ENCODE data around the gene CCNY. TPM values are rescaled to one million over a fixed set of nuclear protein-coding genes. Genes with fewer than 3 reads are reported as not detected.

Gene CCNY
- total and polyA plus RNA-seq, 8 donors, result 5.8 to 99.6 (median 37.7) TPM

DNA sequence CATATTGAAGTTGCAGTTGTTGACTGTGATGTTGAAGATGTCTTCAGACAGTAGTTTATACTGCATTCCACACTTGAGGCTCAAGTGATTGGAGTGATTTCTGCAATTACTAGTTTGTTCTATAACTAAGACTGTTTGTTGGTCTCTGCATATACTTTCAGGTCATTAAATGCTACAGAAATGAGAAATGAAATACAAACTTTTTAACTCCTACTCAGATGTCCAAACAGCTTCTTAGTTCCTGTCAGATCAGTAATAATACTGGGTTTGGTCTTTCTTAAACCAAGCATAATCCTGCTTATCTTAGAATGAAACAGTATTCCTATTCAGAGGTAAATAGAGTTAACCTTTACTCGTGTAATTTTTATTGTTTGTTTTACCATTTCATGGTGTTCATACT, 115.9 kb downstream of the CCNY start:
- peak overlapping the region in 2 of 5 donors; percentile 80 to 81 for H3K27ac ChIP-seq

DNA sequence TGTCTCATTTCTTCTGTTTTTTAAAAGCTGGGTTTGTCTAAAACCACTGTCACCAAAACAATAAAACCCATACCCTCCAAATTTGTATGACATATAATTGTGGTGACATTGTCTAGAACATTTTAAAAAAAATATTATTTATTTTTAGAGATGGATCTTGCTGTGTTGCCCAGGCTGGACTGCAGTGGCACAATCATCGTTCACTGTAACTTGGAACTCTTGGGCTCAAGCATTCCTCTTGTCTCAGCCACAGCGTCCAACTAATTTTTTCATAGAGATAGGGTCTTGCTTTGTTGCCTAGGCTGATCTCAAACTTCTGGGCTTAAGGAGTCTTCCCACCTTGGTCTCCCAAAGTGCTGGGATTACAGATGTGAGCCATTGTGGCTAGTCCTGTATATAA, 116.5 kb downstream of the CCNY start:
- WGBS, 5 donors, result 89 to 96% (median 94%) methylated on average over 2 of the region's 2 CpGs

More for the DNA sequence above, 115.9 kb downstream of the CCNY start:
- TF ChIP-seq POLR2A (IDR thresholded peaks at IDR 0.05) (no peak), EP300 (IDR thresholded peaks at IDR 0.05) (no peak), POLR2AphosphoS5 (IDR thresholded peaks at IDR 0.05) (no peak)
- TF ChIP-seq, protein P1, sequence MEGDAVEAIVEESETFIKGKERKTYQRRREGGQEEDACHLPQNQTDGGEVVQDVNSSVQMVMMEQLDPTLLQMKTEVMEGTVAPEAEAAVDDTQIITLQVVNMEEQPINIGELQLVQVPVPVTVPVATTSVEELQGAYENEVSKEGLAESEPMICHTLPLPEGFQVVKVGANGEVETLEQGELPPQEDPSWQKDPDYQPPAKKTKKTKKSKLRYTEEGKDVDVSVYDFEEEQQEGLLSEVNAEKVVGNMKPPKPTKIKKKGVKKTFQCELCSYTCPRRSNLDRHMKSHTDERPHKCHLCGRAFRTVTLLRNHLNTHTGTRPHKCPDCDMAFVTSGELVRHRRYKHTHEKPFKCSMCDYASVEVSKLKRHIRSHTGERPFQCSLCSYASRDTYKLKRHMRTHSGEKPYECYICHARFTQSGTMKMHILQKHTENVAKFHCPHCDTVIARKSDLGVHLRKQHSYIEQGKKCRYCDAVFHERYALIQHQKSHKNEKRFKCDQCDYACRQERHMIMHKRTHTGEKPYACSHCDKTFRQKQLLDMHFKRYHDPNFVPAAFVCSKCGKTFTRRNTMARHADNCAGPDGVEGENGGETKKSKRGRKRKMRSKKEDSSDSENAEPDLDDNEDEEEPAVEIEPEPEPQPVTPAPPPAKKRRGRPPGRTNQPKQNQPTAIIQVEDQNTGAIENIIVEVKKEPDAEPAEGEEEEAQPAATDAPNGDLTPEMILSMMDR (IDR thresholded peaks at IDR 0.05), result no peak
- Histone ChIP-seq H3K4me1 (peaks cover 59 to 90% (median 77%) of the 10 kb centered on the region in 4 donors), H3K4me3 (no peak overlapping the region), H3K27me3 (no peaks in the 10 kb centered on the region), H3K9me3 (no peaks in the 10 kb centered on the region), H3K36me3 (no peaks in the 10 kb centered on the region)
- no peak for DNase-seq
- 13 to 36% (median 25%) methylated on average over 1 of the region's 1 CpG for WGBS, 5 donors
- intact Hi-C loops (cut with DNase I; ENCODE audit: low total_unique reads), result no loop called here

DNA sequence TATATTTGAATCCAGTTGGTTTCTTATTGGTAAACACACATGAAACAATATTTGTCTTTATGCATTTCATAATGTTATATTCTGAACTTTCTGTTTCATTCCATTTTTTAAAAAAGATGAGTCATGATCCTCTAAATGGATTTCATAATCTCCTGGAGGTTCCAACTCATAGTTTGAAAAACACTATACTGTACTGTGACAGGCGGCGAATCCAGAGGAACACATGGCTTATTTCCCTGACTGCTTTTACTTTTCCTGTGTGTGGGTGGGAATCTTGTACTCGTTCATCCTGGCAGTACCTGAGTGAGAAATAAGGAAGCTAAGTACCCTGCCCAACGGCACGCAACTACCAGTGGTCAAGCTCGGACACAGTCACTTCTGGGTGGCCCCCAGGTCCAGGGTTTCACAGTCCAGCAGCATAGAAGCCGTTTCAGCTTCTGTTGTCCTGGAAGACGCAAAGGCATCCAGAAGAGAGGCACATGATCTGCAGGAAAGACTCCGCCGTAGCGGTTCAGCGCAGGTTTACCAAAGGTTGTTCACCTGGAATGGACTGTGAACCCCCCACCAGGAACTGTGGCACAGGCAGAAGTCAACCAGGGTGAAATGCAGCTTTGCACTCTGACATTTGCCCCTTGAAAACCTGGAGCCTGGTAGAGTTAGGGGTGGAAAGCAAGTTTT, 117.7 kb downstream of the CCNY start:
- DNase-seq, result peak in 1 of 2 donors; percentile 39
- peak overlapping the region in 1 of 4 donors; percentile 10 for H3K4me3 ChIP-seq
- 66 to 85% (median 80%) methylated on average over 12 of the region's 12 CpGs for WGBS, 5 donors

More for the DNA sequence above, 116.5 kb downstream of the CCNY start:
- no peak for TF ChIP-seq POLR2A (IDR thresholded peaks at IDR 0.05)
- TF ChIP-seq, protein P1 (IDR thresholded peaks at IDR 0.05), result no peak
- TF ChIP-seq EP300 (IDR thresholded peaks at IDR 0.05), result no peak
- TF ChIP-seq POLR2AphosphoS5 (IDR thresholded peaks at IDR 0.05), result no peak
- intact Hi-C loops (cut with DNase I; ENCODE audit: low total_unique reads), result no loop called here
- Histone ChIP-seq H3K36me3 (no peaks in the 10 kb centered on the region), H3K27me3 (no peaks in the 10 kb centered on the region), H3K27ac (no peak overlapping the region), H3K9me3 (no peaks in the 10 kb centered on the region), H3K4me1 (peaks cover 52 to 88% (median 72%) of the 10 kb centered on the region in 4 donors), H3K4me3 (no peak overlapping the region)
- no peak for DNase-seq

DNA sequence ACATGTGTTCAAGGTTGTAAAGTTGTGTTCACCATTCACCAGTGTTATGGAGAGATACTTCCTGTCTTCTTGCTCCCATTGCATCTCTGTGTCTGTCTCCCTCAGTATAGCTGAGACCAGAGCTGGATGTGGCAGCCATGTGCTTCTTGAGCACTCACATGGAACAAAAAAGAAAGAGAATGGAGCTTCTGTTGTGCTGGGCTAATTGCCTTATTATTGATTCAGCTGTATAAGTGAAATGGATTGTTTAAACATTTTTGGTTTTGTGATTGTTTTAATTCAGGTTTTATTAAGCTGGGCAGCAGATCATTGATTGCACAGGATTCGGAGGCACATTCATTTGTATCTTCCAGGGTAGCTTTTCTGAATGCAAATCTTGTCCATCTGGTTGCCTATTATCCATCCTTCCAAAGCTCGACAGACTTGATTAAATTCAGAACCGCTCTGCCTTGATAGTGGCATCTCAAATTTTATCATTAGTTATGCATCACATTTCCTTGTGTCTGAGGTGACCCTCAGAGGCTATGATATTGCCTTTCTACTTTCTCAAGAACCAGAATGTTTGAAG, 119.9 kb downstream of the CCNY start:
- intact Hi-C loops (cut with DNase I; ENCODE audit: low total_unique reads), result no loop called here
- H3K36me3 ChIP-seq, result no peaks in the 10 kb centered on the region
- WGBS, 5 donors, result 78 to 88% (median 86%) methylated on average over 3 of the region's 3 CpGs

More for the DNA sequence above, 117.7 kb downstream of the CCNY start:
- intact Hi-C loops (cut with DNase I; ENCODE audit: low total_unique reads), result no loop called here
- TF ChIP-seq EP300 (IDR thresholded peaks at IDR 0.05), result no peak
- TF ChIP-seq POLR2AphosphoS5 (IDR thresholded peaks at IDR 0.05), result peak in 1 of 3 donors; percentile 40
- TF ChIP-seq, protein P1 (IDR thresholded peaks at IDR 0.05), result no peak
- no peak for TF ChIP-seq POLR2A (IDR thresholded peaks at IDR 0.05)
- no peaks in the 10 kb centered on the region for H3K27me3 ChIP-seq
- no peaks in the 10 kb centered on the region for H3K9me3 ChIP-seq
- H3K27ac ChIP-seq, result peak overlapping the region in 3 of 5 donors; percentile 17 to 54 (median 49)
- H3K4me1 ChIP-seq, result peaks cover 42 to 88% (median 66%) of the 10 kb centered on the region in 4 donors
- no peaks in the 10 kb centered on the region for H3K36me3 ChIP-seq

More for the DNA sequence above, 119.9 kb downstream of the CCNY start:
- peaks cover 30 to 86% (median 56%) of the 10 kb centered on the region in 4 donors for H3K4me1 ChIP-seq
- no peak overlapping the region for H3K27ac ChIP-seq
- H3K27me3 ChIP-seq, result no peaks in the 10 kb centered on the region
- no peak overlapping the region for H3K4me3 ChIP-seq
- TF ChIP-seq EP300 (IDR thresholded peaks at IDR 0.05) (no peak), POLR2A (IDR thresholded peaks at IDR 0.05) (no peak), POLR2AphosphoS5 (IDR thresholded peaks at IDR 0.05) (no peak)
- TF ChIP-seq, protein P1 (IDR thresholded peaks at IDR 0.05), result no peak
- no peaks in the 10 kb centered on the region for H3K9me3 ChIP-seq
- DNase-seq, result no peak
